Caco-2 (cell line): ENCODE data around the gene ATP6V1C2. TPM values are rescaled to one million over a fixed set of nuclear protein-coding genes. Genes with fewer than 3 reads are reported as not detected.
A peak's percentile ranks its signal among the peaks of the same experiment; 100 is the strongest.

Experiments used
- BruUV-seq: library from RNA; stranded (reverse); fragments of 400-500 nt; replicated peaks from 2 replicates; lab custom pipeline; 2021; lab: Mats Ljungman, UMichigan
- CTCF ChIA-PET: fragments of 300-600 bp; sonication (Branson Sonifier 250); formaldehyde crosslinking; loops from one replicate; lab custom pipeline; 2022; ENCODE audit warnings: antibody characterized with exemption; lab: Charles Lee
- POLR2A ChIA-PET: fragments of 300-600 bp; sonication (Branson Sonifier 250); formaldehyde crosslinking; loops from one replicate; lab custom pipeline; 2022; ENCODE audit warnings: antibody characterized with exemption; lab: Charles Lee
- DNase-seq, 2 experiments: peaks; one replicate each; pipeline versions ENCODE4 v3.0.0 to v3.0.0-alpha.2; 2020 to 2022
- H3K27me3 ChIP-seq: replicated peaks from 2 replicates; pipeline ENCODE4 v1.6.0; 2011; ENCODE audit warnings: low read length; ENCODE audit not compliant: control insufficient read depth, insufficient read depth
- H3K36me3 ChIP-seq: 2 replicates; pipeline ENCODE4 v1.5.1; 2011; ENCODE audit warnings: low read length; ENCODE audit not compliant: control insufficient read depth, insufficient read depth
- H3K4me1 ChIP-seq: fragments of 250-450 bp; sonication (Bioruptor Pico); 2 replicates; pipeline ENCODE4 v1.5.1; 2020; ENCODE audit warnings: mild to moderate bottlenecking
- H3K4me3 ChIP-seq: 2 replicates; pipeline ENCODE4 v1.5.1; 2011; ENCODE audit warnings: low read depth, mild to moderate bottlenecking, control low read depth, low read length
- H3K9me3 ChIP-seq: fragments of 250-450 bp; sonication (Bioruptor Pico); 2 replicates; pipeline ENCODE4 v1.5.1; 2020; ENCODE audit warnings: mild to moderate bottlenecking, moderate library complexity
- H3K27ac Mint-ChIP-seq: one replicate; pipeline ENCODE4 v1.8.0; 2022; ENCODE audit warnings: mixed read lengths; ENCODE audit not compliant: unreplicated experiment
- H3K27me3 Mint-ChIP-seq: one replicate; pipeline ENCODE4 v1.8.0; 2022; ENCODE audit warnings: mixed read lengths; ENCODE audit not compliant: insufficient read depth, unreplicated experiment
- H3K36me3 Mint-ChIP-seq: one replicate; pipeline ENCODE4 v1.8.0; 2022; ENCODE audit warnings: mild to moderate bottlenecking, mixed read lengths; ENCODE audit not compliant: insufficient read depth, unreplicated experiment
- H3K4me1 Mint-ChIP-seq: one replicate; pipeline ENCODE4 v1.8.0; 2022; ENCODE audit warnings: low read depth, mixed read lengths; ENCODE audit not compliant: unreplicated experiment
- H3K4me3 Mint-ChIP-seq: one replicate; pipeline ENCODE4 v1.8.0; 2022; ENCODE audit warnings: mild to moderate bottlenecking, moderate library complexity, mixed read lengths; ENCODE audit not compliant: unreplicated experiment
- H3K9me3 Mint-ChIP-seq: one replicate; pipeline ENCODE4 v1.8.0; 2022; ENCODE audit warnings: mixed read lengths; ENCODE audit not compliant: unreplicated experiment
- CTCF ChIP-seq, 2 experiments: fragments of 200-600 bp in 1 of 2; IDR thresholded peaks; 1 replicate in 1 of 2; 2 replicates in 1 of 2; pipeline versions ENCODE4 v1.5.1 to v1.8.0; 2011 to 2022; ENCODE audit warnings: antibody characterized with exemption in 1 of 2, control low read depth in 1 of 2, inconsistent platforms in 1 of 2, low read depth in 1 of 2, low read length in 1 of 2, mild to moderate bottlenecking in 1 of 2, moderate library complexity in 1 of 2; ENCODE audit not compliant: insufficient read depth in 1 of 2, severe bottlenecking in 1 of 2, unreplicated experiment in 1 of 2
- intact Hi-C: fragments of 100-400 bp; cut with micrococcal nuclease; formaldehyde crosslinking; loops from one replicate; pipeline ENCODE4 v1.10.0; 2022; ENCODE audit not compliant: unreplicated experiment
- total RNA-seq: library from RNA; stranded (reverse); gene quantifications from 2 replicates; pipeline ENCODE4 v1.2.3, GENCODE V29; 2022

Gene ATP6V1C2
- total RNA-seq, 1 experiment from 2014 or later: 4.2 TPM

GRCh38 chr2:10788855-10789254, 67.4 kb downstream of the ATP6V1C2 start:
- Histone ChIP-seq H3K27me3 (no peaks in the 10 kb centered on the region), H3K4me3 (no peak overlapping the region), H3K36me3 (peaks cover 10% of the 10 kb centered on the region), H3K4me1 (peaks cover 5% of the 10 kb centered on the region; the same call in 1 of the 2 replicates), H3K9me3 (no peaks in the 10 kb centered on the region)
- CTCF ChIA-PET: interaction anchor here (0.8 kb wide), 1 partner anchor 24 kb away, joined by 3 read pairs; the partner anchor contains the start of gene PDIA6
- no peak for TF ChIP-seq CTCF (IDR thresholded peaks at IDR 0.05; ENCODE audit: insufficient read depth in 1 of 2, low read depth in 1 of 2, low read length in 1 of 2, severe bottlenecking in 1 of 2, unreplicated experiment in 1 of 2)
- H3K27ac Mint-ChIP-seq: no peak overlapping the region
- POLR2A ChIA-PET: interaction anchor here (0.6 to 0.7 kb wide), 2 partner anchors 22 to 112 kb away, joined by 3 to 18 read pairs; no protein-coding TSS in a partner anchor
- no peaks in the 10 kb centered on the region for H3K9me3 Mint-ChIP-seq
- no peak overlapping the region for H3K4me3 Mint-ChIP-seq
- H3K27me3 Mint-ChIP-seq: no peaks in the 10 kb centered on the region
- peaks cover 94% of the 10 kb centered on the region for H3K36me3 Mint-ChIP-seq
- intact Hi-C loops: no loop called here
- no TSS peak for BruUV-seq
- H3K4me1 Mint-ChIP-seq: peaks cover 18% of the 10 kb centered on the region
- peak in 1 of 2 experiments; percentile 30 for DNase-seq

- Mint-ChIP-seq H3K4me3 (no peak overlapping the region), H3K27ac (peak overlapping the region; percentile 62), H3K4me1 (peaks cover 12% of the 10 kb centered on the region), H3K9me3 (no peaks in the 10 kb centered on the region), H3K36me3 (peaks cover 92% of the 10 kb centered on the region), H3K27me3 (no peaks in the 10 kb centered on the region)
- DNase-seq: no peak
- Histone ChIP-seq H3K4me1 (peaks cover 15% of the 10 kb centered on the region), H3K4me3 (no peak overlapping the region), H3K9me3 (no peaks in the 10 kb centered on the region), H3K27me3 (no peaks in the 10 kb centered on the region), H3K36me3 (peaks cover 10% of the 10 kb centered on the region)
- POLR2A ChIA-PET: no interaction called here
- no TSS peak for BruUV-seq
- intact Hi-C loops: loop anchor here (2.0 kb wide), 1 partner anchor 82 kb away; no protein-coding TSS in a partner anchor
- TF ChIP-seq CTCF (IDR thresholded peaks at IDR 0.05; ENCODE audit: insufficient read depth in 1 of 2, low read depth in 1 of 2, low read length in 1 of 2, severe bottlenecking in 1 of 2, unreplicated experiment in 1 of 2): no peak
- CTCF ChIA-PET: no interaction called here
These were observed 69.0 kb downstream of the ATP6V1C2 start for GRCh38 chr2:10790228-10790973.

- CTCF ChIA-PET: no interaction called here
- peaks cover 20% of the 10 kb centered on the region for H3K4me1 ChIP-seq
- H3K27ac Mint-ChIP-seq: no peak overlapping the region
- no peaks in the 10 kb centered on the region for H3K9me3 Mint-ChIP-seq
- H3K4me3 ChIP-seq: no peak overlapping the region
- POLR2A ChIA-PET: interaction anchor here (0.5 kb wide), 1 partner anchor 20 kb away, joined by 4 read pairs; no protein-coding TSS in a partner anchor
- H3K27me3 ChIP-seq: no peaks in the 10 kb centered on the region
- H3K9me3 ChIP-seq: no peaks in the 10 kb centered on the region
- no peak for DNase-seq
- intact Hi-C loops: no loop called here
- H3K4me1 Mint-ChIP-seq: peaks cover 12% of the 10 kb centered on the region
- H3K27me3 Mint-ChIP-seq: no peaks in the 10 kb centered on the region
- H3K36me3 ChIP-seq: peaks cover 9% of the 10 kb centered on the region
- H3K36me3 Mint-ChIP-seq: peaks cover 91% of the 10 kb centered on the region
- H3K4me3 Mint-ChIP-seq: no peak overlapping the region
- BruUV-seq: no TSS peak
- TF ChIP-seq CTCF (IDR thresholded peaks at IDR 0.05; ENCODE audit: insufficient read depth in 1 of 2, low read depth in 1 of 2, low read length in 1 of 2, severe bottlenecking in 1 of 2, unreplicated experiment in 1 of 2): no peak
These were observed 70.7 kb downstream of the ATP6V1C2 start for GRCh38 chr2:10792001-10792634.
